Transverse colon (tissue), 3 donors: ENCODE results near the gene PTTG1.

Experiments
- EP300 ChIP-seq: sonication (generic); formaldehyde crosslinking; IDR thresholded peaks from one replicate; pipeline ENCODE4 v1.6.1; 2017; ENCODE audit warnings: antibody characterized with exemption, low read depth
- POLR2A ChIP-seq: fragments of 450-650 bp; IDR thresholded peaks from one replicate; pipeline ENCODE4 v1.6.1; 2016; ENCODE audit warnings: antibody characterized with exemption, mild to moderate bottlenecking, moderate library complexity
- TF ChIP-seq, protein P1 (sequence below), 5 experiments: fragments of 200-600 bp in 3 of 5; fragments of 450-650 bp in 2 of 5; sonication (generic) in 3 of 5; IDR thresholded peaks; 1 replicate in 2 of 5; 2 replicates in 3 of 5; pipeline ENCODE4 v1.5.1; 2016 to 2017; ENCODE audit warnings: antibody characterized with exemption in 5 of 5, inconsistent platforms in 3 of 5, mild to moderate bottlenecking in 2 of 5, moderate library complexity in 1 of 5

DNA sequence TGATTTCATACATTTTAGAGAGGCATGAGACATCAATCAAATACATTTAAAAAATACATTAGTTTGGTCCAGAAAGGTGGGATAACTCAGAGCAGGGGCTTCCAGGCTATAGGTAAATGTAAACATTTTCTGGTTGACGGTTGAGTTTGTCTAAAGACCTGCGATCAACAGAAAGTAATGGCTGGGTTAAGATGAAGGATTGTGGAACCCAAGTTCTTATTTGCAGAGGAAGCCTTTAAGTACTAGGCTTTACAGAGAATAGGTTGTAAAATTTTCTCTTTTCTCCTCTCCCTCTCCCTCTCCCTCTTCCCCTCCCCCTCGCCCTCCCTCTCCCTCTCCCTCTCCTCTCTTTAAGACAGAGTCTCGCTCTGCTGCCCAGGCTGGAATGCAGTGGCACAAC lies 50.8 kb downstream of the PTTG1 start:
- TF ChIP-seq, protein P1, sequence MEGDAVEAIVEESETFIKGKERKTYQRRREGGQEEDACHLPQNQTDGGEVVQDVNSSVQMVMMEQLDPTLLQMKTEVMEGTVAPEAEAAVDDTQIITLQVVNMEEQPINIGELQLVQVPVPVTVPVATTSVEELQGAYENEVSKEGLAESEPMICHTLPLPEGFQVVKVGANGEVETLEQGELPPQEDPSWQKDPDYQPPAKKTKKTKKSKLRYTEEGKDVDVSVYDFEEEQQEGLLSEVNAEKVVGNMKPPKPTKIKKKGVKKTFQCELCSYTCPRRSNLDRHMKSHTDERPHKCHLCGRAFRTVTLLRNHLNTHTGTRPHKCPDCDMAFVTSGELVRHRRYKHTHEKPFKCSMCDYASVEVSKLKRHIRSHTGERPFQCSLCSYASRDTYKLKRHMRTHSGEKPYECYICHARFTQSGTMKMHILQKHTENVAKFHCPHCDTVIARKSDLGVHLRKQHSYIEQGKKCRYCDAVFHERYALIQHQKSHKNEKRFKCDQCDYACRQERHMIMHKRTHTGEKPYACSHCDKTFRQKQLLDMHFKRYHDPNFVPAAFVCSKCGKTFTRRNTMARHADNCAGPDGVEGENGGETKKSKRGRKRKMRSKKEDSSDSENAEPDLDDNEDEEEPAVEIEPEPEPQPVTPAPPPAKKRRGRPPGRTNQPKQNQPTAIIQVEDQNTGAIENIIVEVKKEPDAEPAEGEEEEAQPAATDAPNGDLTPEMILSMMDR (IDR thresholded peaks at IDR 0.05): no peak
- TF ChIP-seq POLR2A (no peak), EP300 (no peak)
